DMS53 (cell line): ENCODE results near the gene ALDH16A1.

Experiments
- DNase-seq: peaks from one replicate; lab custom pipeline; 2025; lab: John Stamatoyannopoulos, UW

The ALDH16A1 gene

DNA sequence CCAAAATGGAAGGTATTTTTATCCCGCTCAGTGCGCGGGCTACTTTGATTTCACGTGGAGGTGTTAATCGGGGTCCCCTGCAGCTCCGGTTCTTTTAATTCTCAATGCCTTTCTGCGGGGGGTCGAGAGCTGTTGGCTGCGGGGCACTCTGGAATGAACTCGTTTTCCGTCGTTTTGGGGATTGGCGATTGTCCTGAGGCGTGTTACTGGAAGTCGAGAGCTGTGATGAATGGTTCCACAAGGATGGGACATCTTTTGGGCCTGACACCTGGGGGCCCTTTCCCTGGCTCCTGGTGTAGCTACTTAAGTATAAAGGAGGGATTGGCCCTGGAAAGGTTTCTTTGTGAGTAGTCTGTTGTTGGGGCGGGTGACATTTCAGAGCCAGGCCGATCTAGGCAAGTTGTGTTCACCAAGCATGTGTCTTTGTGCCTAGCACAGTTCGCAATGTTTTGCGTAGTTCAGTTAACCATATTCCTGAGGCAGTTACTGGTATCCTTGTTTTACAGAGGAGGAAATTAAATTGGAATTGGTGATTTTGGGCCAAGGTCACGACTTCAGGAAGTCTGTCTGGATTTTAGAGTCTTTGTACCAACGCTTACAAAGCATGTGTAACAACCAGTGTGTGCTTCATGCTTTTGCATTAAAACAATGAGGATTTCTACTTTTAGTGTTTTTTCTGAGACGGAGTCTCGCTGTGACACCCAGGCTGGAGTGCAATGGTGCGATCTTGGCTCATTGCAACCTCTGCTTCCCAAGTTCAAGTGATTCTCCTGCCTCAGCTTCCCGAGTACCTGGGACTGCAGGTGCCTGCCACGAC is 35.2 kb downstream of the ALDH16A1 start:
- DNase-seq = peak; percentile 30

DNA sequence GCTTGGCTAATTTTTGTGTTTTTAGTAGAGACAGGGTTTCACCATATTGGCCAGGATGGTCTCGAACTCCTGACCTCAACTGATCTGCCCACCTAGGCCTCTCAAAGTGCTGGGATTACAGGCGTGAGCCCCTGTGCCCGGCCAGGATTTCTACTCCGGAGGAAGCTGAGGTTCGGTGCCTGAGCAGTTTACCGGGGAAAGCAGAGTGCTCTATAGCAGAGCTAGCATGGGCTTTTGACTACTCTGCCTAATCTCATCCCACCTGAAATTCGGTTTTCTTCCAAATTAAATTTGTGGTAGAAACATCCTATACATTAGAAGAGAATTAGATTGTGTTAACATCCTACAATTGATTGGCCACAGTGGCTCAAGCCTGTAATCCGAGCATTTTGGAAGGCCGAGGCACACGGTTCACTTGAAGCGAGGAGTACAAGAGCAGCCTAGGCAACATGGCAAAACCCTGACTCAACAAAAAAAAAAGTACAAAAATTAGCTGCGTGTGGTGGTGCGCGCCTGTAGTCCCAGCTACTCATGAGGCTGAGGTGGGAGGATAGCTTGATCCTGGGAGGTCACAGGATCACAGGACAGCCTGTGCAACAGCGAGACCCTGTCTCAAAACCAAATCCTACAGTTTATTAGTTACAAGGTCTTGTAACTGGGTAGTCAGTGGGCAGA is 36.0 kb downstream of the ALDH16A1 start:
- peak; percentile 38 for DNase-seq

DNA sequence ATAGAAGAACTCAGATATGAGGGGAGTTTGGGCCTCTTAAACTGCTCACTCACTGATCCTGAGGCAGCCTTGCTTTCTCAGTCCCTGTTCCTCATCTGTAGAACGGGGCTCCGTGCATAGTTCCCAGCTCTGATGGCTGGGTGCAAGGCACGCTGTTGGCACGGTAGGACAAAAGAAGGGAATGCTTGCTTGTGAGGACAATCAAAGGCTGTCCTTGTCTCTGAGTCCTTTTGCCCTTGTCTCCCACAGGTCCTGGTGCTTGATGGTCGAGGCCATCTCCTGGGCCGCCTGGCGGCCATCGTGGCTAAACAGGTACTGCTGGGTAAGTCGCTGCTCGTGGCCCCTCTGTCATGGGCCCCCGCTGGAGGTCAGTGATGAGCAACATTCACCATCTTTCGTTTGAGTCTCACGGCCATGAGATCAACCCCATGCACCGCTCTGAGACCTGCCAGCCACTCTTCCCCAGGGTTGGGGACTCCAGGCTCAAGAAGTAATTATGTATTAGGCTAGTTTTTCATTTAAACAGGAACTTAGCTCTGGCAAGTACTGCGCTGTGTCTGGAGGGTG is 36.7 kb downstream of the ALDH16A1 start:
- DNase-seq = peak; percentile 40

DNA sequence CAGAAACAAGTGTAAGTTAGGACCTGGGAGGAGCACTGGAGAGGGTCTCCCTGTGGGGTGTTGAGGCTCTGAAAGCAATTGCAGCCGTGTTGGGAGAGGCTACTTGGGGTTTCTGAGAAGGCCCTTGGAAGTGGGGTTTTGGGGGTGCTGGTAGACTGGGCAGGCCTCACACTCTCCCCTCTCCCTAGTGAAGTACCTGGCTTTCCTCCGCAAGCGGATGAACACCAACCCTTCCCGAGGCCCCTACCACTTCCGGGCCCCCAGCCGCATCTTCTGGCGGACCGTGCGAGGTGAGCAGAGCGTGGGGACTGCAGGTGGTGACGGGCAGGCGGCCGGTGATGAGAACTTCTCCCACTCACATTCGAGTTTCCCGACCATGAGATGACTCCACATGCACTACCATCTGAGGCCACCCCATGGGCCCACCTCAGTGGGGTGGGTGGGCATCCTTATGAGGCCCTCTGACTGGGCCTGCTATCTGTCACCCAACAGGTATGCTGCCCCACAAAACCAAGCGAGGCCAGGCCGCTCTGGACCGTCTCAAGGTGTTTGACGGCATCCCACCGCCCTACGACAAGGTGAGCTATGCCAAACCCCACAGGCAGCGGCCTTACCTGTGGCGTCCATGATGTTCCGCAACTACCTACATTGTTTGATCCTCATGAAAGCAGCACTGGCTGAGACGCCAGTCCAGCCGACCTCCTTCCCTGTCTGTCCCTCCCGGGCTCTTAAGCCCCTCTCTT is 37.4 kb downstream of the ALDH16A1 start:
- DNase-seq = no peak

DNA sequence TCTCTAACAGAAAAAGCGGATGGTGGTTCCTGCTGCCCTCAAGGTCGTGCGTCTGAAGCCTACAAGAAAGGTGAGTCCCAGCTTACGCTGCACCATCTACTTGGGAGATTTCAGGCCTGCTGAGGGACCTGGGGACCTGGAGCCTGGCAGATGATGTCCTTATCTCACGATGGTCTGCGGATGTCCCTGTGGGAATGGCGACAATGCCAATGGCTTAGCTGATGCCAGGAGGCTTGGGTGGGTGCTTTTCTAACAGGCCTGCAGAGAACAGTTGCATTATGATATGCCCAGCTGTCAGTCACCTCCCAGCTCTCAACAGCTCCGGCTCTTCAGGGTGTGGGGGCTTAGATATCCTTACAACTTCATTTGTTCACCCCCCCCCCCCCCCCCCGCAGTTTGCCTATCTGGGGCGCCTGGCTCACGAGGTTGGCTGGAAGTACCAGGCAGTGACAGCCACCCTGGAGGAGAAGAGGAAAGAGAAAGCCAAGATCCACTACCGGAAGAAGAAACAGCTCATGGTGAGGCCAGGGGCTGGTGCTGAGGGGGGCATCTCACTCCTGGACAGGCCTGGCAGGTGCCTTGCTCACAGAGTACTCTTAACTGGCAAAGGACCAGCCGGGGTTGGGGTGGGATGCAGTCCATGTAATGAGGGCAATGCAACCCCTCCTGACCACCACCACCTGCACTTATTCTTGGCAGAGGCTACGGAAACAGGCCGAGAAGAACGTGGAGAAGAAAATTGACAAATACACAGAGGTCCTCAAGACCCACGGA is 38.2 kb downstream of the ALDH16A1 start:
- DNase-seq = peak; percentile 19

DNA sequence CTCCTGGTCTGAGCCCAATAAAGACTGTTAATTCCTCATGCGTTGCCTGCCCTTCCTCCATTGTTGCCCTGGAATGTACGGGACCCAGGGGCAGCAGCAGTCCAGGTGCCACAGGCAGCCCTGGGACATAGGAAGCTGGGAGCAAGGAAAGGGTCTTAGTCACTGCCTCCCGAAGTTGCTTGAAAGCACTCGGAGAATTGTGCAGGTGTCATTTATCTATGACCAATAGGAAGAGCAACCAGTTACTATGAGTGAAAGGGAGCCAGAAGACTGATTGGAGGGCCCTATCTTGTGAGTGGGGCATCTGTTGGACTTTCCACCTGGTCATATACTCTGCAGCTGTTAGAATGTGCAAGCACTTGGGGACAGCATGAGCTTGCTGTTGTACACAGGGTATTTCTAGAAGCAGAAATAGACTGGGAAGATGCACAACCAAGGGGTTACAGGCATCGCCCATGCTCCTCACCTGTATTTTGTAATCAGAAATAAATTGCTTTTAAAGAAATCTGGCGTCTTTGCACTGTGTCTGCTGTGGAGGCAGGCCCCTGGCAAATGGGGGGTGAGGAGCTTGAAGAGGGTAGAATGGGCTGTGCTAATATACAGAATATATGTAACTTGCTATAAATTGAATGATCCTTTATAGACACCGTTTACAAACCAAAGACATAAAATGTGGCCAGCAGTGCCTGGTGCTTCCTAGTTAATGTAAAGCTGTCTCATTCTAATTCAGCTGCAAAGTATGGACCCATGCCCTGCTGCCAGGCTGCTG is 39.0 kb downstream of the ALDH16A1 start:
- DNase-seq = peak; percentile 62

DNA sequence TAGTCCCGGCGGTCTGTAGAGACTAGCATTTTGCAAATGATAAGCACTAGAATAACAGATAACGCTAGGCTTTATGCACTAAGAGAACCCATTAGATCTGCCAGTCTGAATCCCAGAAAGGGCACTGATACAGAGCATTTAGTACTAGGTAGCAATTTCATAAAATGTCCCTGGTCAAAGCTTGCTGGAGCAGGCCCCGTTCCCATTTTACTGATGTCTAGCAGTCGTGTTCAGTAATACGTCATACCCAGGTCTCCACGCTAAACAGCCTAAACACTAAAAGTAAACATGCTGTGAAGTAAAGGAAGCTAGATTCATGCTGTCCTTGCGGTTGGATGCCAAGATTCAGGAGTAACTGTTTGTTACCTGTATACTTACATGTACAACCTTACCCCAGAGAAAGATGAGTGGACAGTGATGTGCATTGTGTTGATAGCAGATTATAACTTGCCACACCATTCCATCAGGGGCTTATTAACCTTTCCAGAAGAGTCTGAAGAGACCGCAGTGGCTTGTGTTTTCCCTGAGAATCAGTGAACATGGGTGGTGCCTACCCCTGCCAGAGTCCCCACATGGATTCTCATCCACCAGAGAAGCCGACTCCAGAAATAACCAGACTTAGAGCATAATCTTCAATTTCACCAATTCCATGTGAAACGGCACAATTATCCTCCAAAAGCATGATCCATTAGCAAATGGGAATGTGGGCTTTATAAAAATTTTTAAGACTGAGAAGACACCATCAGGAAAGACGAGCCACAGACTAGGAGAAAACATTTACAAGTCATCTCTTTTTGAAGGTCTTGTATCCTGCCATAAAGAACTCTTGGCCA is 39.8 kb downstream of the ALDH16A1 start:
- peak; percentile 83 for DNase-seq

DNA sequence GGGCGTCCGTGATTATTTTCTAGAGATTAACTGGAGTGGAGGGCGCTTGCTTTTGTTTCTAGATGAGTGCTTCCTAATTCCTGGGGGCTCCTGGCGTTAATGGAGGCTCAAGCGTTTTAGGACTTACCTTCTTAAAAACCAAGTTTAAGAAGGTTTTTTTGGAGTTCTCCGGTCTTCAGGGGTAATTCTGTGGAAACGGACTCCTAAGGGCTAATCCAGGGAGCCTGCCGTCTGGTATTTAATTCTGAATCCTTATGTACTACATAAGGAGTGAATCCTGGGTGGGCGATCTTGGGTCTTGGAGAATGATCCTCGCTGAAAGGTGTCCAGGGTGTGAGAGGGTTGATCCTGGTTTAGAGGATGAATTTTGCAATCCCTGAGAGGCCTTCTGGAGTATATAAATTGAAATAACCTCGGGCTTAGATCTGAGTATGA is 43.6 kb downstream of the ALDH16A1 start:
- DNase-seq = no peak

DNA sequence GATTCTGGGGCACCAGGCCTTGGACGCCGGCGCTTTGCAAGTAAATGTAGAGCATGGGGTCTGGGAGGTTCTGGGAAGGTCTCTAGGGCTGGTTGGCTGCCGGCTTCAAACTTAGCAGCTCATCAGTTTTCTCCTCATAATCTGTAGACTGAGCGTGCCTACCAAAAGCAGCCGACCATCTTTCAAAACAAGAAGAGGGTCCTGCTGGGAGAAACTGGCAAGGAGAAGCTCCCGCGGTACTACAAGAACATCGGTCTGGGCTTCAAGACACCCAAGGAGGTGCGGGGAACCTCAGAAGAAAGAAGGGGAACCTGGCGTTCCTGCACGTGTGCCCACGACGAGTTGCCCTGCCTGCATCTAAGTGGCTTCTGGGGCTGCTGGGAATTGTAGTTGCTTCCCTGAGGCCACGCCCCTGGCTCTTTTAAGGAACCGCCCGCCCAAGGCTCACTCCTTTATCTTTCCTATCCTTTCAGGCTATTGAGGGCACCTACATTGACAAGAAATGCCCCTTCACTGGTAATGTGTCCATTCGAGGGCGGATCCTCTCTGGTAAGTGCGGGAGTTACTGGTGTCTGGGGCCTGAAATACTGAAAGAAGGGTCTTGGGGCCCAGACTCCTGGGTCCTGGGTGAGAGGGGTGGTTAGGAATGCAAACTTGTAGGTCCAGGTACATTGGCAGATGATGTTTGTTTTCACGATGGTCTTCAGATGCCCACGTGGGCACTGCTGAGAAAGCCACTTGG is 44.2 kb downstream of the ALDH16A1 start:
- DNase-seq = peak; percentile 71

DNA sequence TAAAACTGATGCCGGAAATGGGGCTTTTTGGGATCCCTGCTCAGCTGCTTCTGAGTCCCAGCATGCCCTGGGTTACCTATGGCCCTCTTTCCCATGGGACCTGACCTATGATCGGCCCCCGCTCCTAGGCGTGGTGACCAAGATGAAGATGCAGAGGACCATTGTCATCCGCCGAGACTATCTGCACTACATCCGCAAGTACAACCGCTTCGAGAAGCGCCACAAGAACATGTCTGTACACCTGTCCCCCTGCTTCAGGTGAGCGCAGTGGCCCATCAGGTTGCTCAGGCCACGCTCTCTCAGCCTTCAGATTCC is 44.7 kb downstream of the ALDH16A1 start:
- no peak for DNase-seq

DNA sequence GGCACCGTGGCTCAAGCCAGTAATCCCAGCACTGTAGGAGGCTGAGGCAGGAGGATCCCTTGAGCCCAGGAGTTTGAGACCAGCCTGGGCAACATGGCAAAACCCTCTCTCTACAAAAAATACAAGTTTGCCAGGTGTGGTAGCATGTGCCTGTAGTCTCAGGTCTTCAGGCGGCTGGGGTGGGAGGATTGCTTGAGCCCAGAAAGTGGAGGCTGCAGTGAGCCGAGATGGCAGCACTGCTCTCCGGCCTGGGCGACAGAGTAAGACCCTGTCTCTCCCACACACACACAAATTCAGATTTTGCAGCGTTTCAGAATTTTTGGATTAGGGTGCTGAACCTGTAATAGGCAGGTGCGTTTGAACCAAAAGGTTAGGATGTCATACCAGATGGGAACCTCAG is 45.5 kb downstream of the ALDH16A1 start:
- DNase-seq = no peak

DNA sequence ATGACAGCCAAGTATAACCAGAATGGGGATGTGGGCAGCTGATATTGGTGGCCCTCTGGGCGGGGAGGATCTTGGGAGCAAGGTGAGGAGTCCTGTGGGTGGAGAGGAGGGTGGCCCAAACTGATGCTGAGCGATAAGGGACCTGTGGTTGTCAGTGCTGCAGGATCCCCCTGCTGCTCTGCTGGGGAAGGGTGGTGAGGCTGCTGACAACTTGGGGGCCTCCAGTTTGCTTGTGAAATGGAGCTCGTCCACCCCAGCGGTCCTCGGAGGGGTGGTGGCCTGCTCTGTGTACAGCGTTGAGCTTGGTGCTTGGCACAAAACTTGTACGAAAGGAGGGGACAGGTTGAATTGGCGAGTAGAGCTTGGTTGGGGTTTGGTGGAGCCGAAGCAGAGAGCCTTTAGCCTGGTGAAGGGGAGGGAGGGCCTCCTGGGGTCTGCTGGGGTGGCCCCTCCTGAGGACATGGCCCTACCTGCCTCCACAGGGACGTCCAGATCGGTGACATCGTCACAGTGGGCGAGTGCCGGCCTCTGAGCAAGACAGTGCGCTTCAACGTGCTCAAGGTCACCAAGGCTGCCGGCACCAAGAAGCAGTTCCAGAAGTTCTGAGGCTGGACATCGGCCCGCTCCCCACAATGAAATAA is 46.1 kb downstream of the ALDH16A1 start:
- DNase-seq = no peak

DNA sequence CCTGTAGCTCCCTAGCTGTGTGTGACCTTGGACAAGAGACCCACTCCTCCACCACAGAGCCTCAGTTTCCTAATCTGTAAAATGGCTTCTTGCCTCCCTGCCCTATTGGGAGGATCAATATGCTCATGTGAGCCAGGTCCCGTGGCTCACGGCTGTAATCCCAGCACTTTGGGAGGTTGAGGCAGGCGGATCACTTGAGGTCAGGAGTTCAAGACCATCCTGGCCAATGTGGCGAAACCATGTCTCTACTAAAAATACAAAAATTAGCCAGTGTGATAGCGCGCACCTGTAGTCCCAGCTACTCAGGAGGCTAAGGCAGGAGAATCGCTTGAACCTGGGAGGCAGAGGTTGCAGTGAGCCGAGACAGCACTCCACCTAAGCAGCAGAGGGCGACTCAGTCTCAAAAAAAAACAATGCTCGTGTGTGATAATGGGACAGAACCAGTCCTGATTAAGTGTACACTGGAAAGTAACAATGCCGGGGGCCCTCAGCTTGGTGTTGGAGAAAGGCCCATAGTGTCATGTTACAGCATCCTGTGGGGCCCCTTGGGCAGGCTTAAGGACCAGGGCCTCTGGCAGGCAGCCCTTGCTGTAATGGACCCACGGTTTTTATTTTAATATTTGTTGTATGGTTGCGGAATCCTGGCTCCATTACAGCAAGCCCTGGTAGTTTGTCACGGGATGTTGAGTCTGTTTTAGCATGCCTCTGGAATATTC is 50.0 kb downstream of the ALDH16A1 start:
- DNase-seq = peak; percentile 81

DNA sequence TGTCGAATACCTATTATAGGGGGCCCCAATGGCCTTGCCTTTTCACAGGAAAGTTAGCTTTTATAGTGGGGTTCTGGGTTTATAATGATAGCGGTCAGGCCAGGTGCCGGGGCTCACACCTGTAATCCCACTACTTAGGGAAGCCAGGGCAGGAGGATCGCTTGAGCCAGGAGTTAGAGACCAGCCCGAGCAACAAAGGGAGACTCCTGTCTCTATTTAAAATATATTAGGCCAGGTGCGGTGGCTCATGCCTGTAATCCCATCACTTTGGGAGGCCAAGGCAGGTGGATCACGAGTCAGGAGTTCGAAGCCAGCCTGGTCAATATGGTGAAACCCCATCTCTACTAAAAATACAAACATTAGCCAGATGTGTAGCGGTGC is 50.5 kb downstream of the ALDH16A1 start:
- DNase-seq = no peak

DNA sequence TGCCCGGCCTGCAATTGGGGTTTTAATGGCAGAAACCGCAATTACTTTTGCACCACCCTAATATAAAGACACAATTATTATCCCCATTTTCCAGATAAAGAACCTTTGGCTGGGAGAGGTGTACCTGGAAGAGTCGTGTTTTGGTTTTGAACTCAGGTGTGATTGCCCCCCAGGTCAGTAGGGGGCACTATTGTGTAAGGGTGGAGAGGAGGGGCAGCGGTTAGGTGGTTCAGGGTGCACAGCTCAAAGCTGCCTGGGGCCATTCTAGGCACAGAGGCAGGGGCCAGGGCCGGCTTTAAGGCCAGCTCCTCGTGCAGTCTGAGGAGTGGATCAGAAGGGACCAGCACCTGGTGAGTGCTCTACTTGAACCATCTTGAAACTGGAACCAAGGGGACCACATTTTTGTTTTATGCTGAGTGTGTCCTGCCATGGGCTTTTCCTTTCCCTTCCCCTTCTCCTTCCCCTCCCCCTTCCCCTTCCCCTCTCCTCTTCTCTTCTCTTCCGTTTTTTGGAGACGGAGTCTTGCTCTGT is 53.6 kb downstream of the ALDH16A1 start:
- DNase-seq = peak; percentile 80

DNA sequence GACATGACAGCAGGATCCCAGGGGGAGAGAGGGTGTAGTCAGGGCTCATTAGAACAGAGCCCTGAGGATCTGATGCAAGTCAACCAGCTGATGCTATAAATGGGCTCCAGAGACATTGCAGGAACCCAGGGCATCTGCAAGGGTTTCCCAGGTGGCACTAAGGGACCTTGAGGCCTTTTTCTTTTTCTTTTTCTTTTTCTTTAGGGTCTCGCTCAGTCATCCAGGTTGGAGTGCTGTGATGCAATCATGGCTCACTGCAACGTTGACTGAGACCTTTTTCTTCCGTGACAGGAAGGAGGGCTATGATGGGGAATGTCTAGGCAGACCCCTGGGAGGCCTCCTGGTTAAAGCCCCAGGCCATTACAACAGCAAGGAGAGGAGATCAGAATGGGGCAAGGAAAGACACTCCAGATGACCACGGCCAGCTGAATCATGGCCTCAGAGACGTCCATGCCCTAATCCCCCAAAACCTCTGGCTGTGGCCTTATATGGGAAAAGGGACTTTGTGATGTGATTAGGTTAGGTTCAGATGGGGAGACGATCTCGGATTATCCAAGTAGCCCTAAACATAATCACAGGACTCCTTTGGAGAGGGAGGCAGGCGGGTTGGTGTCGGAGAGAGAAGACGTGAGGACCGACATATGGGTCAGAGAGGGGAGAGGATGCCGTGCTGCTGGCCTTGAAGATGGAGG is 54.9 kb downstream of the ALDH16A1 start:
- no peak for DNase-seq

DNA sequence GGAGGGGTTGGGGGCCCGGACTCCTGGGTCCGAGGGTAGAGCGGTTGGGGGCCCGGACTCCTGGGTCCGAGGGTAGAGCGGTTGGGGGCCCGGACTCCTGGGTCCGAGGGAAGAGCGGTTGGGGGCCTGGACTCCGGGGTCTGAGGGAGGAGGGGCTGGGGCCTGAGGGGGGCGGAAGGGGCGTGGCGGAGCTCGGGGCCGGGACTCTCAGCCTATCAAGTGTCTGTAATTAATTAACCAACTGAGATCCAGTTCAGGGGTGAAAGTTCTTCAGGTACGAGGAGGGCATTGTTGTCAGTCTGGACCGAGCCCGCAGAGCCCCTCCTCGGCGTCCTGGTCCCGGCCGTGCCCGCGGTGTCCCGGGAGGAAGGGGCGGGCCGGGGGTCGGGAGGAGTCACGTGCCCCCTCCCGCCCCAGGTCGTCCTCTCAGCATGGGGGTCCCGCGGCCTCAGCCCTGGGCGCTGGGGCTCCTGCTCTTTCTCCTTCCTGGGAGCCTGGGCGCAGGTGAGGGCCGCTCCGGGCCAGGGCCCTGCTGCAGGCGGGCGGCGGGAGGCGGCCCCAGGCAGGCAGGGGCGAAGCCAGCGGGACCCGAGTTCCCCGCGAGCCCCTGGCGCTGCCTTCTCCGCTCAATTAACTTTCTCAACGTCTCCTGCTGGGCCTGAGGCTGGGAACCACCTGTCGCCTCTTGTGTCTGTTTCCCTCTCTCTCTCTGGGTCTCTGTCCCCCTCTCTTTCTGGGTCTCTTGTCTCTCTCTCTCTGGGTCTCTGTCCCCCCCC is 60.1 kb downstream of the ALDH16A1 start:
- peak; percentile 66 for DNase-seq
